ENCODE data around the gene RHOT2. TPM values are rescaled to one million over a fixed set of nuclear protein-coding genes. Genes with fewer than 3 reads are reported as not detected.

The RHOT2 gene
- total and polyA plus RNA-seq, 2 of the 8 experiments (the other 6 are each of a cell fraction or from before 2014, with no cell fraction given): 149 to 194 TPM

GRCh38 chr16:677316-678190 is 9.6 kb downstream of the RHOT2 start:
- Histone ChIP-seq H4K20me1 (replicated peaks in 1 of 2; ENCODE audit: control insufficient read depth in 1 of 2, insufficient read depth in 2 of 2, low read length in 2 of 2) (peaks cover 4 to 26% of the 10 kb centered on the region in 2 experiments), H3K56ac (replicated peaks; ENCODE audit: insufficient read length, low read depth, low read length) (no peak overlapping the region), H2AFZ (ENCODE audit: low read length) (no peak overlapping the region), H2AK5ac (ENCODE audit: low read depth, low read length) (no peak overlapping the region), H3K23me2 (ENCODE audit: low read depth, low read length) (peaks cover 15% of the 10 kb centered on the region), H3K4me2 (ENCODE audit: insufficient read depth in 1 of 2, low read depth in 2 of 2, low read length in 2 of 2) (peak overlapping the region; percentile 11 to 52; a peak in 3 of 4 replicates), H3K4me3 (ENCODE audit: extremely low read depth in 1 of 4, insufficient read depth in 2 of 4, low read depth in 3 of 4, low read length in 4 of 4) (0 out of 8 replicates have a peak overlapping the region, but pooled peaks of 1 of the 4 experiments have one; percentile 8), H4K5ac (ENCODE audit: insufficient read length, low read depth, low read length) (no peak overlapping the region), H3K9me3 (ENCODE audit: insufficient read depth in 2 of 2, low read depth in 1 of 2, low read length in 1 of 2) (no peaks in the 10 kb centered on the region), H3K4me1 (replicated peaks in 1 of 4; ENCODE audit: control insufficient read depth in 3 of 4, insufficient read depth in 4 of 4, low read length in 3 of 4) (peaks cover 0 to 37% (median 31%) of the 10 kb centered on the region in 4 experiments; a peak in 6 of 7 replicates), H2BK120ac (replicated peaks; ENCODE audit: low read depth, low read length) (no peak overlapping the region), H3K27ac (ENCODE audit: low read depth, low read length) (no peak overlapping the region), H3K4ac (replicated peaks; ENCODE audit: insufficient read length, low read depth, low read length) (no peak overlapping the region), H2BK5ac (ENCODE audit: low read depth, low read length) (peak overlapping the region; percentile 66; the same call in 1 of the 2 replicates), H2BK12ac (ENCODE audit: low read depth, low read length) (peak overlapping the region; percentile 96; the same call in 1 of the 2 replicates), H3K79me2 (ENCODE audit: control insufficient read depth in 1 of 2, insufficient read depth in 2 of 2, low read length in 2 of 2) (peaks cover 0 to 12% of the 10 kb centered on the region in 2 experiments; a peak in 1 of 4 replicates), H3K14ac (ENCODE audit: insufficient read length) (no peak overlapping the region), H3K9ac (replicated peaks in 1 of 4; ENCODE audit: extremely low read depth in 1 of 4, low read depth in 3 of 4, low read length in 3 of 4) (no peak overlapping the region), H3K18ac (ENCODE audit: extremely low read depth, low read length) (peak overlapping the region; percentile 48), H2BK20ac (ENCODE audit: low read length) (no peak overlapping the region; the same call in 1 of the 2 replicates), H4K91ac (replicated peaks; ENCODE audit: insufficient read length, low read length) (peak overlapping the region; percentile 73), H4K8ac (ENCODE audit: extremely low read depth, insufficient read depth, low read length) (peak overlapping the region; percentile 80), H3K27me3 (replicated peaks in 1 of 4; ENCODE audit: control insufficient read depth in 3 of 4, extremely low read depth in 1 of 4, insufficient read depth in 3 of 4, low read length in 3 of 4) (peaks cover 0 to 2% (median 0%) of the 10 kb centered on the region in 4 experiments; a peak in 2 of 7 replicates), H2BK15ac (ENCODE audit: low read length) (peak overlapping the region; percentile 46; the same call in 1 of the 2 replicates), H3K23ac (ENCODE audit: insufficient read length) (no peak overlapping the region), H3K36me3 (ENCODE audit: control insufficient read depth in 2 of 4, insufficient read depth in 4 of 4, low read length in 3 of 4) (peaks cover 5 to 22% (median 17%) of the 10 kb centered on the region in 4 experiments), H3K79me1 (ENCODE audit: low read depth, low read length) (peaks cover 6% of the 10 kb centered on the region; the same call in 1 of the 2 replicates)
- no peak for FAIRE-seq
- CTCF ChIA-PET (ENCODE audit: partially characterized antibody): interaction anchor here (0.9 to 12.0 kb wide), 5 partner anchors 10 to 95 kb away, joined by 4 to 75 read pairs (median 6); partner anchors contain the start of genes RHOT2 and WDR24
- 83% methylated on average over 47 of the region's 57 CpGs; no CpG with 5 or more reads in 1 of the 2 experiments for WGBS, 2 experiments (ENCODE audit: extremely low coverage in 1 of 2, insufficient coverage in 1 of 2, insufficient read length in 1 of 2, insufficient replicate concordance in 2 of 2, low coverage in 1 of 2, low lambda C conversion rate in 2 of 2, missing lambda C conversion rate in 1 of 2)
- 0 out of 4 replicates have a peak, but pooled peaks of 1 of the 2 experiments have one; percentile 42 for TF ChIP-seq SIN3A (conservative IDR thresholded peaks at IDR 0.05 in 1 of 2, IDR thresholded peaks at IDR 0.05 in 1 of 2; ENCODE audit: low read depth in 1 of 2, low read length in 2 of 2)
- no peak for TF ChIP-seq POLR2AphosphoS5 (IDR thresholded peaks at IDR 0.05; ENCODE audit: low read depth, low read length)
- TF ChIP-seq MAFK (IDR thresholded peaks at IDR 0.05; ENCODE audit: low read depth, low read length): no peak
- TF ChIP-seq BACH1 (IDR thresholded peaks at IDR 0.05; ENCODE audit: low read length): no peak
- TF ChIP-seq SRF (IDR thresholded peaks at IDR 0.05; ENCODE audit: low read depth, low read length): no peak
- TF ChIP-seq TCF12 (IDR thresholded peaks at IDR 0.05; ENCODE audit: low read depth, low read length): 0 out of 2 replicates have a peak, but pooled peaks have one; percentile 57
- peak in 1 of 2 experiments; percentile 87 for DNase-seq (ENCODE audit: low read depth in 1 of 2, low spot score in 2 of 2)
- POLR2A ChIA-PET (ENCODE audit: partially characterized antibody): interaction anchor here (1.4 to 13.3 kb wide), 6 partner anchors 12 to 111 kb away, joined by 4 to 214 read pairs (median 13); partner anchors contain the start of genes ANTKMT, CHTF18, RHOT2 and RPUSD1

All from H1 (cell line).